ENCODE results near the gene TBX1. TPM values are rescaled to one million over a fixed set of nuclear protein-coding genes. Genes with fewer than 3 reads are reported as not detected.

The TBX1 gene
- total and polyA plus RNA-seq, 2 of the 8 experiments (the other 6 are each of a cell fraction or from before 2014, with no cell fraction given): 0.28 TPM; not detected in 1

GRCh38 chr22:19751497-19752245, 8.9 kb upstream of the TBX1 start:
- H2BK5ac ChIP-seq (ENCODE audit: low read depth, low read length): no peak overlapping the region
- POLR2A ChIA-PET (ENCODE audit: partially characterized antibody): interaction anchor here (1.5 kb wide), 1 partner anchor 28 kb away, joined by 3 read pairs; the partner anchor contains the start of gene GP1BB
- no peak overlapping the region for H4K8ac ChIP-seq (ENCODE audit: extremely low read depth, insufficient read depth, low read length)
- H2AFZ ChIP-seq (ENCODE audit: low read length): no peak overlapping the region
- no peak overlapping the region for H2BK15ac ChIP-seq (ENCODE audit: low read length)
- peaks cover 6 to 12% of the 10 kb centered on the region in 2 experiments for H4K20me1 ChIP-seq (replicated peaks in 1 of 2; ENCODE audit: control insufficient read depth in 1 of 2, insufficient read depth in 2 of 2, low read length in 2 of 2)
- H2AK5ac ChIP-seq (ENCODE audit: low read depth, low read length): no peak overlapping the region; the same call in 1 of the 2 replicates
- no peak for FAIRE-seq
- H3K9ac ChIP-seq (replicated peaks in 1 of 4; ENCODE audit: extremely low read depth in 1 of 4, low read depth in 3 of 4, low read length in 3 of 4): no peak overlapping the region
- H2BK20ac ChIP-seq (ENCODE audit: low read length): no peak overlapping the region
- H3K56ac ChIP-seq (replicated peaks; ENCODE audit: insufficient read length, low read depth, low read length): no peak overlapping the region
- H3K4ac ChIP-seq (replicated peaks; ENCODE audit: insufficient read length, low read depth, low read length): no peak overlapping the region
- no peak overlapping the region for H3K23ac ChIP-seq (ENCODE audit: insufficient read length)
- H2BK120ac ChIP-seq (replicated peaks; ENCODE audit: low read depth, low read length): no peak overlapping the region
- H3K4me2 ChIP-seq (ENCODE audit: insufficient read depth in 1 of 2, low read depth in 2 of 2, low read length in 2 of 2): no peak overlapping the region
- H3K4me1 ChIP-seq (replicated peaks in 1 of 4; ENCODE audit: control insufficient read depth in 3 of 4, insufficient read depth in 4 of 4, low read length in 3 of 4): peaks cover 0 to 17% (median 7%) of the 10 kb centered on the region in 4 experiments; a peak in 5 of 7 replicates
- no peak overlapping the region for H4K5ac ChIP-seq (ENCODE audit: insufficient read length, low read depth, low read length)
- no peaks in the 10 kb centered on the region; a peak in 1 of 8 replicates for H3K36me3 ChIP-seq (ENCODE audit: control insufficient read depth in 2 of 4, insufficient read depth in 4 of 4, low read length in 3 of 4)
- CTCF ChIA-PET (ENCODE audit: partially characterized antibody): interaction anchor here (0.7 to 16.5 kb wide), 10 partner anchors 10 to 166 kb away, joined by 3 to 168 read pairs (median 6); partner anchors contain the start of gene GP1BB
- no peak overlapping the region for H3K14ac ChIP-seq (ENCODE audit: insufficient read length)
- no peak overlapping the region for H3K4me3 ChIP-seq (ENCODE audit: extremely low read depth in 1 of 4, insufficient read depth in 2 of 4, low read depth in 3 of 4, low read length in 4 of 4)
- no peak overlapping the region for H3K27ac ChIP-seq (ENCODE audit: low read depth, low read length)
- H4K91ac ChIP-seq (replicated peaks; ENCODE audit: insufficient read length, low read length): no peak overlapping the region
- no peaks in the 10 kb centered on the region for H3K9me3 ChIP-seq (ENCODE audit: insufficient read depth in 2 of 2, low read depth in 1 of 2, low read length in 1 of 2)
- no peaks in the 10 kb centered on the region for H3K79me1 ChIP-seq (ENCODE audit: low read depth, low read length)
- H3K79me2 ChIP-seq (ENCODE audit: control insufficient read depth in 1 of 2, insufficient read depth in 2 of 2, low read length in 2 of 2): no peaks in the 10 kb centered on the region
- TF ChIP-seq SIN3A (conservative IDR thresholded peaks at IDR 0.05 in 1 of 2, IDR thresholded peaks at IDR 0.05 in 1 of 2; ENCODE audit: low read depth in 1 of 2, low read length in 2 of 2) (no peak), NRF1 (IDR thresholded peaks at IDR 0.05; ENCODE audit: low read depth, low read length) (no peak), EGR1 (IDR thresholded peaks at IDR 0.05; ENCODE audit: borderline replicate concordance, low read depth, low read length) (no peak), E2F6 (IDR thresholded peaks at IDR 0.05) (no peak), POU5F1 (IDR thresholded peaks at IDR 0.05; ENCODE audit: low read depth, low read length) (no peak), SUZ12 (IDR thresholded peaks at IDR 0.05; ENCODE audit: low read length) (no peak)
- peaks cover 35 to 48% (median 43%) of the 10 kb centered on the region in 4 experiments for H3K27me3 ChIP-seq (replicated peaks in 1 of 4; ENCODE audit: control insufficient read depth in 3 of 4, extremely low read depth in 1 of 4, insufficient read depth in 3 of 4, low read length in 3 of 4)
- no peak overlapping the region for H3K18ac ChIP-seq (ENCODE audit: extremely low read depth, low read length)
- H3K23me2 ChIP-seq (ENCODE audit: low read depth, low read length): no peaks in the 10 kb centered on the region; the same call in 1 of the 2 replicates
- no peak for DNase-seq (ENCODE audit: low read depth in 1 of 2, low spot score in 2 of 2)
- no peak overlapping the region for H2BK12ac ChIP-seq (ENCODE audit: low read depth, low read length)
- 83% methylated on average over 14 of the region's 14 CpGs; no CpG with 5 or more reads in 1 of the 2 experiments for WGBS, 2 experiments (ENCODE audit: extremely low coverage in 1 of 2, insufficient coverage in 1 of 2, insufficient read length in 1 of 2, insufficient replicate concordance in 2 of 2, low coverage in 1 of 2, low lambda C conversion rate in 2 of 2, missing lambda C conversion rate in 1 of 2)
